Tibial nerve (tissue), 4 donors: ENCODE data around the gene ATP5F1C. TPM values are rescaled to one million over a fixed set of nuclear protein-coding genes. Genes with fewer than 3 reads are reported as not detected.

ENCODE experiments used
- DNase-seq, 2 donors: peaks; one replicate each; pipeline ENCODE4 v3.0.0-alpha.2; 2019; ENCODE audit warnings: low spot score in 2 of 2
- H3K27ac ChIP-seq, 4 donors: fragments of 200-600 bp; sonication (generic) in 3 of 4; one replicate each; pipeline ENCODE4 v1.5.1; 2017 to 2019; ENCODE audit warnings: mild to moderate bottlenecking in 1 of 4
- H3K27me3 ChIP-seq, 2 donors: fragments of 200-600 bp; sonication (generic) in 1 of 2; one replicate each; pipeline versions ENCODE4 v1.5.1 to v1.6.0; 2017 to 2019
- H3K36me3 ChIP-seq, 3 donors: fragments of 200-600 bp; sonication (generic); one replicate each; pipeline ENCODE4 v1.5.1; 2018 to 2019
- H3K4me1 ChIP-seq, 4 donors: fragments of 200-600 bp; sonication (generic) in 3 of 4; one replicate each; pipeline ENCODE4 v1.5.1; 2017 to 2019
- H3K4me3 ChIP-seq, 4 donors: fragments of 200-600 bp; sonication (generic) in 3 of 4; one replicate each; pipeline ENCODE4 v1.5.1; 2017 to 2019; ENCODE audit warnings: mild to moderate bottlenecking in 1 of 4, moderate library complexity in 1 of 4
- H3K9me3 ChIP-seq, 4 donors: fragments of 200-600 bp; sonication (generic) in 3 of 4; one replicate each; pipeline ENCODE4 v1.5.1; 2017 to 2019
- CTCF ChIP-seq, 5 experiments: fragments of 200-600 bp in 3 of 5; fragments of 450-650 bp in 2 of 5; sonication (generic) in 3 of 5; IDR thresholded peaks; one replicate each; pipeline ENCODE4 v1.5.1; 2016 to 2019; ENCODE audit warnings: antibody characterized with exemption in 5 of 5, mild to moderate bottlenecking in 3 of 5, moderate library complexity in 2 of 5
- EP300 ChIP-seq, 2 donors: sonication (generic); formaldehyde crosslinking; IDR thresholded peaks; one replicate each; pipeline ENCODE4 v1.6.1; 2017; ENCODE audit warnings: antibody characterized with exemption in 2 of 2, mild to moderate bottlenecking in 1 of 2
- POLR2A ChIP-seq, 2 donors: fragments of 450-650 bp; IDR thresholded peaks; one replicate each; pipeline ENCODE4 v1.6.1; 2017; ENCODE audit warnings: antibody characterized with exemption in 2 of 2, mild to moderate bottlenecking in 2 of 2, moderate library complexity in 2 of 2
- WGBS, 2 donors: methylation state at CpG; one replicate each; pipeline ENCODE4 v1.1.5; 2018; 5-methylcytosine and 5-hydroxymethylcytosine counted together
- total RNA-seq, 4 donors: library from RNA; depleted of rRNA; stranded (reverse); fragments of >200 nt; gene quantifications; one replicate each; pipeline ENCODE4 v1.1.0, GENCODE V29; 2016

The ATP5F1C gene
- total RNA-seq, 4 donors from 2014 or later, result 138 to 224 (median 171) TPM

- WGBS, 2 donors, result 77% methylated on average over 3 of the region's 3 CpGs
- Histone ChIP-seq H3K27ac (no peak overlapping the region), H3K4me1 (peaks cover 4 to 61% (median 23%) of the 10 kb centered on the region in 4 donors), H3K9me3 (no peaks in the 10 kb centered on the region), H3K27me3 (no peaks in the 10 kb centered on the region), H3K36me3 (peaks cover 0 to 23% (median 0%) of the 10 kb centered on the region in 3 donors), H3K4me3 (peak overlapping the region in 2 of 4 donors; percentile 93)
- TF ChIP-seq POLR2A (IDR thresholded peaks at IDR 0.05) (no peak), CTCF (IDR thresholded peaks at IDR 0.05) (no peak), EP300 (IDR thresholded peaks at IDR 0.05) (no peak)
- DNase-seq, result no peak
These were observed 1.5 kb upstream of the ATP5F1C start for GRCh38 chr10:7786430-7786829.

GRCh38 chr10:7787150-7787856 lies 674 bp upstream of the ATP5F1C start:
- DNase-seq, result no peak
- 3 to 8% methylated on average over 16 to 25 of the region's 26 CpGs for WGBS, 2 donors
- Histone ChIP-seq H3K9me3 (no peaks in the 10 kb centered on the region), H3K4me1 (peaks cover 4 to 68% (median 26%) of the 10 kb centered on the region in 4 donors), H3K4me3 (peak overlapping the region; percentile 77 to 95 (median 93)), H3K36me3 (peaks cover 0 to 14% (median 0%) of the 10 kb centered on the region in 3 donors), H3K27me3 (no peaks in the 10 kb centered on the region), H3K27ac (peak overlapping the region in 3 of 4 donors; percentile 56 to 92 (median 87))
- TF ChIP-seq EP300 (IDR thresholded peaks at IDR 0.05), result no peak
- TF ChIP-seq CTCF (IDR thresholded peaks at IDR 0.05), result no peak

- H3K4me3 ChIP-seq, result peak overlapping the region; percentile 77 to 93 (median 92)
- 4% methylated on average over 13 to 23 of the region's 25 CpGs for WGBS, 2 donors
- H3K27ac ChIP-seq, result peak overlapping the region; percentile 9 to 93 (median 90)
- DNase-seq, result no peak
- TF ChIP-seq POLR2A (IDR thresholded peaks at IDR 0.05) (no peak), CTCF (IDR thresholded peaks at IDR 0.05) (no peak), EP300 (IDR thresholded peaks at IDR 0.05) (no peak)
- peaks cover 4 to 83% (median 34%) of the 10 kb centered on the region in 4 donors for H3K4me1 ChIP-seq
- H3K9me3 ChIP-seq, result no peaks in the 10 kb centered on the region
- no peaks in the 10 kb centered on the region for H3K27me3 ChIP-seq
- peaks cover 0 to 10% (median 0%) of the 10 kb centered on the region in 3 donors for H3K36me3 ChIP-seq
These were observed 786 bp downstream of the ATP5F1C start for GRCh38 chr10:7788639-7789286.

GRCh38 chr10:7789390-7789789 lies 1.4 kb downstream of the ATP5F1C start:
- no peak for DNase-seq
- peaks cover 4 to 86% (median 36%) of the 10 kb centered on the region in 4 donors for H3K4me1 ChIP-seq
- H3K27ac ChIP-seq, result no peak overlapping the region

More at GRCh38 chr10:7789390-7789789, 1.4 kb downstream of the ATP5F1C start:
- Histone ChIP-seq H3K4me3 (peak overlapping the region in 3 of 4 donors; percentile 91 to 93 (median 93)), H3K9me3 (no peaks in the 10 kb centered on the region), H3K36me3 (peaks cover 0 to 6% (median 0%) of the 10 kb centered on the region in 3 donors), H3K27me3 (no peaks in the 10 kb centered on the region)
- TF ChIP-seq CTCF (IDR thresholded peaks at IDR 0.05) (no peak), EP300 (IDR thresholded peaks at IDR 0.05) (no peak), POLR2A (IDR thresholded peaks at IDR 0.05) (no peak)
- WGBS, 2 donors, result 54 to 57% methylated on average over 3 of the region's 3 CpGs
